Left ventricle myocardium inferior (tissue), 1 donor: ENCODE measurements around the gene POC1B. TPM values are rescaled to one million over a fixed set of nuclear protein-coding genes. Genes with fewer than 3 reads are reported as not detected.

Experiments used
- DNase-seq: peaks from one replicate; pipeline ENCODE4 v3.0.0-alpha.2; 2020
- H3K27ac ChIP-seq: fragments of 200-600 bp; replicated peaks from 2 replicates; pipeline ENCODE4 v1.8.0; 2021
- H3K27me3 ChIP-seq: fragments of 200-600 bp; 2 replicates; pipeline ENCODE4 v1.8.0; 2021; ENCODE audit warnings: low read depth
- H3K36me3 ChIP-seq: fragments of 200-600 bp; 2 replicates; pipeline ENCODE4 v1.8.0; 2021
- H3K4me1 ChIP-seq: fragments of 200-600 bp; 2 replicates; pipeline ENCODE4 v1.8.0; 2021
- H3K4me3 ChIP-seq: fragments of 200-600 bp; 2 replicates; pipeline ENCODE4 v1.8.0; 2021; ENCODE audit warnings: mild to moderate bottlenecking, moderate library complexity
- H3K9me3 ChIP-seq: fragments of 200-600 bp; replicated peaks from 2 replicates; pipeline ENCODE4 v1.8.0; 2021
- intact Hi-C: fragments of 100-400 bp; cut with micrococcal nuclease; formaldehyde crosslinking; loops from one replicate; pipeline ENCODE4 v1.11.0; 2022
- total RNA-seq: library from RNA; stranded (reverse); fragmentation: NEBNext Ultra II Directional; extraction: Animal tissue kit (Norgen Biotek cat#: 25700); gene quantifications from one replicate; pipeline ENCODE4 v1.2.1, GENCODE V29; 2021
- TF ChIP-seq, protein P1 (sequence below): fragments of 200-600 bp; IDR thresholded peaks from 2 replicates; pipeline ENCODE4 v1.8.0; 2021; ENCODE audit warnings: antibody characterized with exemption, mild to moderate bottlenecking, borderline replicate concordance
- donor health status: DM: no; HTN: yes; CAD: no; lungs with severe emphysema.

POC1B gene
- total RNA-seq, 1 donor from 2014 or later: 8.6 TPM

DNA sequence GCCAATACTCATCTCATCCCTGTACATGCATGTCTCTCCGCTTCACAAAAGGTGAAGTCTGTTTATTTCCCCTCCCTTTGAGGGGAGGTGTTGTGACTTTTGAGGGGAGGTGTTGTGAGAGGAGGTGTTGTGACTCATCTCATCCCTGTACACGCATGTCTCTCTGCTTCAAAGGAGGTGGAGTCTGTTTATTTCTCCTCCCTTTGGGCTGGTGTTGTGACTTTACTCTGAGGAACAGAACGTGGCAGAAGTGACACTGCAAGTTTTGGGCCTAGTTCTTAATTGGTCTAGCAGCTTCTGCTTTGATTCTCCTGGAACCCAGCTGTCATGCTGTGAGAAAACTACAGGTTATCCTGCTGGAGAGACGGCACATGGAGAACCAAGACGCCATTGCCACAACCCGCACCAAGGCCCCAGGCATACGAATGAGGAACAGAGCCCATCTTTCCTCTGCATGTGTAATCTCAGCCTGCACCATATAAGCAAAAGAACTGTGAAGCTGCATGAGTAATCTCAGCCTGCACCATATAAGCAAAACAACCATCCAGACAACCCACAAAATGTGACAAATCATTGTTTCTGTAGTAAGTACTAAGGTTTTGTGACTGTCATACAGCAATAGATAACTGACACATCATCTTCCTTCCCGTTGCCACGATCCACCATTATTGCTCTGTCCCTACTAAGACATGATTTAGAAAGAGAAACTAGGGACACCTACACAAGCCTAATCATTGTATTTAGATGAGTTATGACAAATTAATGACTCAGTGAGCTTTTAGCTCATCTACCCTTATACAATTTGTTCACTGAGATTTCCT lies 31.2 kb downstream of the POC1B start:
- intact Hi-C loops: no loop called here

DNA sequence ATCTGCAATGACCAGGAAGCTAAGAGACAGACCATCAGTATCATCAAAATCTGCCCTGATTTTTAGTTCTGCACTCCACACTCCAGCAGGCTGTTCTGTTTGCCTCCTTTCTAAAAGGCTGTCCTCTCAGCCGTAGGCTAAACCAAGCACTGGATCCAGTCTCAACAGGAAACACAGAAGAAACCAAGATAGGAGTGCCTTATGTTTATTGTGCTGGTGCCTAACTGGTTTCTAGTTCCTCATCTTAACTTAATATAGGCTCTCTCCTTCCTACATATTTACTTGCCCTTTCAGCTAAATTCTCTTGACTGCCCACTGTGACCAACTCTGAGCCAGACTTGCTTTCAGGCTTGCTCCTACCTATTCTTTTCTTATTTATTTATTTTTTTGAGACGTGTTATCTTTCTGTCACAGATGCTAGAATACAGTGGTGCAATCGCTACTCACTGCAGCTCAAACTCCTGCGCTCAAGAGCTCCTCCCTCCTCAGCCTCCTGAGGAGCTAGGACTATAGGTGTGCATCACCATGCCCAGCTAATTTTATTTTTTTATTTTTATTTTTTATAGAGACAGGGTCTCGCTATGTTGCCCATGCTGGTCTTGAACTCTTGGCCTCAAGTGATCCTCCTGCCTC lies 32.1 kb downstream of the POC1B start:
- no peaks in the 10 kb centered on the region for H3K27me3 ChIP-seq
- H3K9me3 ChIP-seq: no peaks in the 10 kb centered on the region
- no peak overlapping the region for H3K27ac ChIP-seq
- TF ChIP-seq, protein P1, sequence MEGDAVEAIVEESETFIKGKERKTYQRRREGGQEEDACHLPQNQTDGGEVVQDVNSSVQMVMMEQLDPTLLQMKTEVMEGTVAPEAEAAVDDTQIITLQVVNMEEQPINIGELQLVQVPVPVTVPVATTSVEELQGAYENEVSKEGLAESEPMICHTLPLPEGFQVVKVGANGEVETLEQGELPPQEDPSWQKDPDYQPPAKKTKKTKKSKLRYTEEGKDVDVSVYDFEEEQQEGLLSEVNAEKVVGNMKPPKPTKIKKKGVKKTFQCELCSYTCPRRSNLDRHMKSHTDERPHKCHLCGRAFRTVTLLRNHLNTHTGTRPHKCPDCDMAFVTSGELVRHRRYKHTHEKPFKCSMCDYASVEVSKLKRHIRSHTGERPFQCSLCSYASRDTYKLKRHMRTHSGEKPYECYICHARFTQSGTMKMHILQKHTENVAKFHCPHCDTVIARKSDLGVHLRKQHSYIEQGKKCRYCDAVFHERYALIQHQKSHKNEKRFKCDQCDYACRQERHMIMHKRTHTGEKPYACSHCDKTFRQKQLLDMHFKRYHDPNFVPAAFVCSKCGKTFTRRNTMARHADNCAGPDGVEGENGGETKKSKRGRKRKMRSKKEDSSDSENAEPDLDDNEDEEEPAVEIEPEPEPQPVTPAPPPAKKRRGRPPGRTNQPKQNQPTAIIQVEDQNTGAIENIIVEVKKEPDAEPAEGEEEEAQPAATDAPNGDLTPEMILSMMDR: no peak
- DNase-seq: no peak
- H3K36me3 ChIP-seq: peaks cover 6% of the 10 kb centered on the region
- intact Hi-C loops: no loop called here
- no peak overlapping the region for H3K4me3 ChIP-seq
- no peaks in the 10 kb centered on the region for H3K4me1 ChIP-seq

More for the DNA sequence above, 31.2 kb downstream of the POC1B start:
- H3K36me3 ChIP-seq: peaks cover 2% of the 10 kb centered on the region
- TF ChIP-seq, protein P1: no peak
- H3K4me3 ChIP-seq: no peak overlapping the region
- no peak overlapping the region for H3K27ac ChIP-seq
- H3K9me3 ChIP-seq: no peaks in the 10 kb centered on the region
- H3K4me1 ChIP-seq: no peaks in the 10 kb centered on the region
- no peak for DNase-seq
- H3K27me3 ChIP-seq: no peaks in the 10 kb centered on the region

DNA sequence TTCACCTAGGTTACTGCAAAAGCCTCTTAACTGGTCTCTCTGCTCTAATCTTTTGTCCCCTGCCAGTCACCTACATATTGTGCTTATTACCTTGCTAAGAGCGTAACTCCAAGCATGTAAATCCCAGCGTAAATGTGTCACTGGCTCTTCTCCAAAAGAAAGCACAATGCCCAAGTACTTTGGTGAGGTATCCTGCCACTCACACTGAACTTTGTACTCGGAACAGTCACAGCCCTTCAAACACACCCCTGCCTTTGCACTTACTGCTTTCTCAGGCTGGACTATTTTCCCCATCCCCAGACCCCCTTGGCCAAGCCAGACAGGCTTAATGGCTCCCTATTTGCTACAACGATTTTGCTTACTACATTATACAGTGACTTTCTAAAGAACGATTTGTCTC lies 33.0 kb downstream of the POC1B start:
- no peaks in the 10 kb centered on the region for H3K9me3 ChIP-seq
- no peaks in the 10 kb centered on the region for H3K27me3 ChIP-seq
- peaks cover 6% of the 10 kb centered on the region for H3K36me3 ChIP-seq
- no peak overlapping the region for H3K4me3 ChIP-seq
- H3K4me1 ChIP-seq: no peaks in the 10 kb centered on the region
- DNase-seq: no peak
- TF ChIP-seq, protein P1: no peak
- intact Hi-C loops: no loop called here
- no peak overlapping the region for H3K27ac ChIP-seq

DNA sequence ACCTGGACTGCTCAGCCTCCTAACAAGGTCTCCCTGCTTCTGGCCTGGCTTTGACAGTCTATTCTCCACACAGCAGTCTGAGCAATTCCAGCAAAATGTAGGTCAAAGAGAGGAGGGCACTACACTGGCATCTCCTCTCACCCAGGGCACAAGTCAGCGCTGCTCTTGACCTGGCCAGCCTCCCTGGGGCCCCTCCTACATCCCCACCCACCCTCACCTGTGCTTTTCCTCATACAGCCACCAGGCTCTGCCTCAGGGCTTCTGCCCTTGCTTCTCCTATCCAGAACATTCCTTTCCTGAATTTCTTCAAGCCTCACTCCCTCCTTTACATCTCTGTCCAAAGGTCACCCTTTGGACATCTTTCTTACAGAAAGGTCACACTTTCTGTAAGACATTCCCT lies 34.9 kb downstream of the POC1B start:
- no peak for DNase-seq
- H3K36me3 ChIP-seq: peaks cover 12% of the 10 kb centered on the region
- intact Hi-C loops: no loop called here

DNA sequence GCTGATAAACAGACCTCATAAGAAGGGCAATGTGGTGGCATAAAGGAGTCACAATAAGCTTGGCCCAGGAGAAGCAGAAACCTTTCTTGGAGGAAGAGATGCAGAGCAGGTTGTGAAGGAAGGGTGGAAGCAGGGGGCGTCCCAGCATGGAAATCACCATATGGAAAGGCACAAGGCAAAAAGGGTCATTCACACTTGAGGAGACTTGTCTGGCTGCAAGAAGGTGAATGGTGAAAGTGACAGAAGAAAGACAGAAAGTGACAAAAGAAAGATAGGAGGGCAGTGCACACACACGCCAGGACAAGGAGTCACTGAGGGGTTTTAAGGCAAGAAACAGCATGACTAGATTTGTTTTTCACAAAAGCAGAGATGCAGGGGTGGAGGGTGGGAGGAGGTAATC lies 39.6 kb downstream of the POC1B start:
- intact Hi-C loops: no loop called here
- TF ChIP-seq, protein P1: no peak
- H3K36me3 ChIP-seq: peaks cover 12% of the 10 kb centered on the region

More for the DNA sequence above, 34.9 kb downstream of the POC1B start:
- TF ChIP-seq, protein P1: no peak
- H3K4me3 ChIP-seq: no peak overlapping the region
- no peaks in the 10 kb centered on the region for H3K9me3 ChIP-seq
- H3K27me3 ChIP-seq: no peaks in the 10 kb centered on the region
- no peak overlapping the region for H3K27ac ChIP-seq
- no peaks in the 10 kb centered on the region for H3K4me1 ChIP-seq

More for the DNA sequence above, 39.6 kb downstream of the POC1B start:
- no peak for DNase-seq
- Histone ChIP-seq H3K4me1 (no peaks in the 10 kb centered on the region), H3K27ac (no peak overlapping the region), H3K9me3 (no peaks in the 10 kb centered on the region), H3K27me3 (no peaks in the 10 kb centered on the region), H3K4me3 (no peak overlapping the region)
